DOHH2 (cell line): ENCODE results near the gene DKK2.

Source experiments
- H3F3A ChIP-seq: fragments of 200-600 bp; sonication (generic), shearing (Covaris generic); 2 replicates; pipeline ENCODE4 v1.6.0; 2016; ENCODE audit warnings: antibody characterized with exemption, mild to moderate bottlenecking; ENCODE audit not compliant: control insufficient read depth, insufficient read depth
- H3K27ac ChIP-seq: fragments of 200-600 bp; sonication (generic); 2 replicates; pipeline ENCODE4 v1.5.1; 2014; ENCODE audit warnings: low read depth, mild to moderate bottlenecking, low read length, moderate library complexity
- H3K27me3 ChIP-seq: fragments of 200-600 bp; sonication (generic); 2 replicates; pipeline ENCODE4 v1.6.1; 2014; ENCODE audit warnings: mild to moderate bottlenecking, low read length, mixed read lengths; ENCODE audit not compliant: control insufficient read depth
- H3K36me3 ChIP-seq: fragments of 200-600 bp; sonication (generic); 2 replicates; pipeline ENCODE4 v1.6.1; 2014; ENCODE audit warnings: mild to moderate bottlenecking, low read length, moderate library complexity, mixed read lengths; ENCODE audit not compliant: control insufficient read depth
- H3K4me1 ChIP-seq: fragments of 200-600 bp; sonication (generic); 2 replicates; pipeline ENCODE4 v1.6.1; 2014; ENCODE audit warnings: mild to moderate bottlenecking, low read length, mixed read lengths; ENCODE audit not compliant: control insufficient read depth
- H3K4me2 ChIP-seq: fragments of 200-600 bp; sonication (generic); 2 replicates; pipeline ENCODE4 v1.6.0; 2014; ENCODE audit warnings: mild to moderate bottlenecking, low read length, moderate library complexity
- H3K4me3 ChIP-seq: fragments of 200-600 bp; sonication (generic); 2 replicates; pipeline ENCODE4 v1.5.1; 2014; ENCODE audit warnings: mild to moderate bottlenecking, low read length, mixed read lengths
- H3K79me2 ChIP-seq: fragments of 200-600 bp; sonication (generic); 2 replicates; pipeline ENCODE4 v1.6.1; 2014; ENCODE audit warnings: mild to moderate bottlenecking, low read length, mixed read lengths; ENCODE audit not compliant: control insufficient read depth
- H3K9me2 ChIP-seq: fragments of 200-600 bp; sonication (generic); replicated peaks from 2 replicates; pipeline ENCODE4 v1.6.1; 2014; ENCODE audit warnings: mild to moderate bottlenecking, low read length, mixed read lengths; ENCODE audit not compliant: control insufficient read depth
- H3K9me3 ChIP-seq: fragments of 200-600 bp; sonication (generic); 2 replicates; pipeline ENCODE4 v1.6.1; 2014; ENCODE audit warnings: antibody characterized with exemption, low read length, mixed read lengths; ENCODE audit not compliant: control insufficient read depth, insufficient read depth
- H4K20me1 ChIP-seq: fragments of 200-600 bp; sonication (generic); 2 replicates; pipeline ENCODE4 v1.6.0; 2014; ENCODE audit warnings: low read depth, mild to moderate bottlenecking, antibody characterized with exemption, low read length, moderate library complexity; ENCODE audit not compliant: control insufficient read depth, insufficient read depth
- CTCF ChIP-seq: fragments of 200-600 bp; sonication (generic); IDR thresholded peaks from one replicate; pipeline ENCODE4 v1.5.1; 2014; ENCODE audit warnings: antibody characterized with exemption, mild to moderate bottlenecking, low read depth, low read length; ENCODE audit not compliant: poor library complexity, severe bottlenecking
- EZH2phosphoT487 ChIP-seq: fragments of 200-600 bp; sonication (generic); IDR thresholded peaks from 2 replicates; pipeline ENCODE4 v1.6.1; 2017; ENCODE audit warnings: borderline replicate concordance, mild to moderate bottlenecking, antibody characterized with exemption, low read length, moderate library complexity, mixed read lengths

The DKK2 gene

GRCh38 chr4:106978046-106978774 is 57.9 kb downstream of the DKK2 start:
- H3K4me3 ChIP-seq = no peak overlapping the region
- no peaks in the 10 kb centered on the region for H3K36me3 ChIP-seq
- H3K27ac ChIP-seq = no peak overlapping the region
- no peaks in the 10 kb centered on the region for H3K9me2 ChIP-seq
- no peaks in the 10 kb centered on the region for H3K27me3 ChIP-seq
- H3K4me2 ChIP-seq = no peak overlapping the region
- no peaks in the 10 kb centered on the region for H3F3A ChIP-seq
- no peaks in the 10 kb centered on the region for H4K20me1 ChIP-seq
- no peaks in the 10 kb centered on the region for H3K79me2 ChIP-seq
- no peaks in the 10 kb centered on the region for H3K9me3 ChIP-seq
- no peak for TF ChIP-seq EZH2phosphoT487
- no peak for TF ChIP-seq CTCF
- no peaks in the 10 kb centered on the region for H3K4me1 ChIP-seq

GRCh38 chr4:106971636-106972035 is 64.5 kb downstream of the DKK2 start:
- H3K27me3 ChIP-seq = no peaks in the 10 kb centered on the region
- TF ChIP-seq CTCF = no peak
- TF ChIP-seq EZH2phosphoT487 = no peak
- H3K4me3 ChIP-seq = no peak overlapping the region
- H3K9me2 ChIP-seq = no peaks in the 10 kb centered on the region
- H3K79me2 ChIP-seq = no peaks in the 10 kb centered on the region
- H4K20me1 ChIP-seq = no peaks in the 10 kb centered on the region
- no peak overlapping the region for H3K4me2 ChIP-seq
- H3K36me3 ChIP-seq = no peaks in the 10 kb centered on the region
- no peaks in the 10 kb centered on the region for H3K4me1 ChIP-seq
- H3F3A ChIP-seq = no peaks in the 10 kb centered on the region
- no peaks in the 10 kb centered on the region for H3K9me3 ChIP-seq
- H3K27ac ChIP-seq = no peak overlapping the region

- Histone ChIP-seq H3K36me3 (no peaks in the 10 kb centered on the region), H3K79me2 (no peaks in the 10 kb centered on the region), H3K9me2 (no peaks in the 10 kb centered on the region), H3K4me2 (no peak overlapping the region), H3K27me3 (no peaks in the 10 kb centered on the region), H3F3A (no peaks in the 10 kb centered on the region), H3K9me3 (no peaks in the 10 kb centered on the region), H3K4me1 (no peaks in the 10 kb centered on the region), H3K27ac (no peak overlapping the region), H3K4me3 (no peak overlapping the region), H4K20me1 (no peaks in the 10 kb centered on the region)
- TF ChIP-seq EZH2phosphoT487 = no peak
- TF ChIP-seq CTCF = no peak
Observed at GRCh38 chr4:106967892-106968291, 68.2 kb downstream of the DKK2 start.
